H1 (cell line): ENCODE results near the gene SLAMF1. TPM values are rescaled to one million over a fixed set of nuclear protein-coding genes. Genes with fewer than 3 reads are reported as not detected.

Experiments used
- ATF3 ChIP-seq: IDR thresholded peaks from 2 replicates; pipeline ENCODE4 v1.6.1; 2011; ENCODE audit warnings: low read depth, mild to moderate bottlenecking, low read length; ENCODE audit not compliant: insufficient read depth
- BRCA1 ChIP-seq: IDR thresholded peaks from 2 replicates; pipeline ENCODE4 v1.6.1; 2012; ENCODE audit warnings: low read depth, low read length, improper control_type of control experiment
- CTCF ChIP-seq, 3 experiments: IDR thresholded peaks; 1 replicate in 2 of 3; 2 replicates in 1 of 3; pipeline versions ENCODE4 v1.5.1 to v1.6.1; 2011; ENCODE audit warnings: low read length in 3 of 3, mild to moderate bottlenecking in 3 of 3, inconsistent platforms in 2 of 3, low read depth in 1 of 3, moderate library complexity in 1 of 3; ENCODE audit not compliant: insufficient read depth in 1 of 3; ENCODE audit errors: control extremely low read depth in 1 of 3
- polyA plus RNA-seq, 7 experiments: library from polyadenylated mRNA; depleted of rRNA in 3 of 7; stranded (reverse) in 5 of 7; unstranded in 2 of 7; fragments of >200 nt in 5 of 7; fragments of 200-250 nt in 2 of 7; gene quantifications; 1 replicate in 5 of 7; 2 replicates in 1 of 7; 4 replicates in 1 of 7; pipeline versions ENCODE4 v1.2.1 to v1.2.3, GENCODE V29; 2011 to 2013; ENCODE audit warnings: missing spikeins in 2 of 7, mixed read lengths in 2 of 7
- total RNA-seq: library from RNA; stranded (reverse); fragmentation: NEBNext Ultra II Directional; extraction: Animal tissue kit (Norgen Biotek cat#: 25700); gene quantifications from 2 replicates; pipeline ENCODE4 v1.2.1, GENCODE V29; 2021

The SLAMF1 gene
- total and polyA plus RNA-seq, 2 of the 8 experiments (the other 6 are each of a cell fraction or from before 2014, with no cell fraction given), result not detected

- TF ChIP-seq CTCF (IDR thresholded peaks at IDR 0.05; ENCODE audit: control extremely low read depth in 1 of 3, insufficient read depth in 1 of 3, low read depth in 1 of 3, low read length in 3 of 3), result no peak
- no peak for TF ChIP-seq ATF3
- no peak for TF ChIP-seq BRCA1
These were observed 71.7 kb downstream of the SLAMF1 start (continued) for GRCh38 chr1:160575112-160575664.
